ENCODE results near the gene HCK.

Gene HCK

GRCh38 chr20:32129863-32130262 lies 77.8 kb downstream of the HCK start:
- no peak for DNase-seq (ENCODE audit: low read depth)

GRCh38 chr20:32130352-32130751 lies 78.3 kb downstream of the HCK start:
- no peak for DNase-seq (ENCODE audit: low read depth)

- no peak for DNase-seq (ENCODE audit: low read depth)
Observed at GRCh38 chr20:32130965-32131364, 78.9 kb downstream of the HCK start.

GRCh38 chr20:32132911-32133549 lies 81.0 kb downstream of the HCK start:
- no peak for DNase-seq (ENCODE audit: low read depth)

- DNase-seq (ENCODE audit: low read depth) = no peak
Observed at GRCh38 chr20:32134026-32134425, 82.0 kb downstream of the HCK start.

- no peak for DNase-seq (ENCODE audit: low read depth)
Observed at GRCh38 chr20:32135983-32136515, 84.0 kb downstream of the HCK start.

- DNase-seq (ENCODE audit: low read depth) = no peak
Observed at GRCh38 chr20:32138921-32139320, 86.9 kb downstream of the HCK start.

GRCh38 chr20:32139947-32140346 lies 87.9 kb downstream of the HCK start:
- no peak for DNase-seq (ENCODE audit: low read depth)

- no peak for DNase-seq (ENCODE audit: low read depth)
Observed at GRCh38 chr20:32140603-32141002, 88.6 kb downstream of the HCK start.

- no peak for DNase-seq (ENCODE audit: low read depth)
Observed at GRCh38 chr20:32141465-32141980, 89.5 kb downstream of the HCK start.

GRCh38 chr20:32142088-32142487 lies 90.0 kb downstream of the HCK start:
- DNase-seq (ENCODE audit: low read depth) = no peak

- DNase-seq (ENCODE audit: low read depth) = no peak
Observed at GRCh38 chr20:32142991-32143390, 90.9 kb downstream of the HCK start.

- DNase-seq (ENCODE audit: low read depth) = no peak
Observed at GRCh38 chr20:32144898-32145662, 93.0 kb downstream of the HCK start.

GRCh38 chr20:32149566-32150170 lies 97.6 kb downstream of the HCK start:
- no peak for DNase-seq (ENCODE audit: low read depth)

GRCh38 chr20:32150291-32150848 lies 98.3 kb downstream of the HCK start:
- DNase-seq (ENCODE audit: low read depth) = no peak
